ENCODE data around the gene ECE1.

GRCh38 chr1:21229246-21230000 lies 60.8 kb downstream of the ECE1 start:
- TF ChIP-seq CTCF (IDR thresholded peaks at IDR 0.05) (no peak), POLR2A (IDR thresholded peaks at IDR 0.05) (no peak), POLR2AphosphoS5 (IDR thresholded peaks at IDR 0.05) (no peak), EP300 (IDR thresholded peaks at IDR 0.05) (no peak)
